HPDE6-E6E7 (cell line): ENCODE measurements around the gene FOXA2.

Source experiments
- DNase-seq: peaks from one replicate; pipeline ENCODE4 v3.0.0; 2011; ENCODE audit warnings: missing footprints; ENCODE audit errors: extremely low spot score

The FOXA2 gene

GRCh38 chr20:22583773-22584521 is 425 bp downstream of the FOXA2 start:
- DNase-seq, result peak; percentile 48

GRCh38 chr20:22582964-22583772 is 1.2 kb downstream of the FOXA2 start:
- peak; percentile 23 for DNase-seq

- DNase-seq, result no peak
Observed at GRCh38 chr20:22582386-22582963, 1.9 kb downstream of the FOXA2 start.

- no peak for DNase-seq
Observed at GRCh38 chr20:22581437-22582385, 2.7 kb downstream of the FOXA2 start.

- no peak for DNase-seq
Observed at GRCh38 chr20:22579711-22580697, 4.4 kb downstream of the FOXA2 start.

- no peak for DNase-seq
Observed at GRCh38 chr20:22579119-22579427, 5.3 kb downstream of the FOXA2 start.

- DNase-seq, result no peak
Observed at GRCh38 chr20:22578221-22579118, 5.9 kb downstream of the FOXA2 start.

GRCh38 chr20:22577515-22578220 is 6.7 kb downstream of the FOXA2 start:
- DNase-seq, result no peak

GRCh38 chr20:22576733-22577514 is 7.4 kb downstream of the FOXA2 start:
- DNase-seq, result no peak

GRCh38 chr20:22576273-22576672 is 8.1 kb downstream of the FOXA2 start:
- no peak for DNase-seq

- DNase-seq, result no peak
Observed at GRCh38 chr20:22575737-22576136, 8.6 kb downstream of the FOXA2 start.

GRCh38 chr20:22575087-22575721 is 9.2 kb downstream of the FOXA2 start:
- no peak for DNase-seq

- no peak for DNase-seq
Observed at GRCh38 chr20:22574545-22575086, 9.8 kb downstream of the FOXA2 start.

- DNase-seq, result no peak
Observed at GRCh38 chr20:22572491-22572890, 11.9 kb downstream of the FOXA2 start.

- DNase-seq, result no peak
Observed at GRCh38 chr20:22572023-22572422, 12.3 kb downstream of the FOXA2 start.

- DNase-seq, result no peak
Observed at GRCh38 chr20:22569353-22569752, 15.0 kb downstream of the FOXA2 start.

- DNase-seq, result no peak
Observed at GRCh38 chr20:22568872-22569344, 15.5 kb downstream of the FOXA2 start.
